ENCODE measurements around the gene HK2.

Gene HK2

GRCh38 chr2:74876081-74876886 is 42.4 kb downstream of the HK2 start:
- H3K4me3 ChIP-seq (ENCODE audit: low read length in 2 of 2), result no peak overlapping the region
- no peak overlapping the region for H4K91ac ChIP-seq (ENCODE audit: low read depth, low read length, poor library complexity)
- no peak overlapping the region for H3K27ac ChIP-seq (replicated peaks; ENCODE audit: low read length)
- no peak overlapping the region for H2BK5ac ChIP-seq (ENCODE audit: low read length)
- no peaks in the 10 kb centered on the region for H3K79me1 ChIP-seq (ENCODE audit: low read depth, low read length)
- no peak overlapping the region for H2BK15ac ChIP-seq (ENCODE audit: low read length)
- no peak overlapping the region for H2AK5ac ChIP-seq (ENCODE audit: low read depth, low read length)
- peaks cover 0 to 1% of the 10 kb centered on the region in 2 donors for H3K9me3 ChIP-seq (replicated peaks in 1 of 2; ENCODE audit: control insufficient read depth in 2 of 2, insufficient read depth in 1 of 2, low read depth in 1 of 2, low read length in 2 of 2)
- peaks cover 52 to 91% of the 10 kb centered on the region in 2 donors for H3K36me3 ChIP-seq (replicated peaks in 1 of 2; ENCODE audit: control insufficient read depth in 2 of 2, insufficient read depth in 2 of 2, low read length in 2 of 2)
- H2BK12ac ChIP-seq (ENCODE audit: low read length), result no peak overlapping the region
- H3K4ac ChIP-seq (ENCODE audit: low read length), result no peak overlapping the region
- no peak overlapping the region for H3K9ac ChIP-seq (ENCODE audit: low read depth, low read length, poor library complexity)
- WGBS, 2 donors (ENCODE audit: extremely low coverage in 2 of 2, insufficient read length in 2 of 2, insufficient replicate concordance in 1 of 2), result no CpG with 5 or more reads among the region's 13 CpGs
- peak; percentile 39 for DNase-seq (ENCODE audit: low spot score)
- H2BK120ac ChIP-seq (ENCODE audit: low read depth, low read length), result no peak overlapping the region
- peak overlapping the region; percentile 79 for H2AFZ ChIP-seq (ENCODE audit: low read length)
- H3K27me3 ChIP-seq (ENCODE audit: control insufficient read depth in 3 of 3, insufficient read depth in 3 of 3, low read depth in 1 of 3, low read length in 3 of 3), result no peaks in the 10 kb centered on the region
- H3K4me1 ChIP-seq (ENCODE audit: control insufficient read depth in 2 of 2, insufficient read depth in 1 of 2, low read depth in 1 of 2, low read length in 2 of 2), result no peaks in the 10 kb centered on the region
- H3K23ac ChIP-seq (ENCODE audit: low read depth, low read length, poor library complexity), result no peak overlapping the region
- no peak overlapping the region for H3K14ac ChIP-seq (ENCODE audit: low read length)
- no peak overlapping the region for H4K8ac ChIP-seq (ENCODE audit: low read depth, low read length)
- H3K4me2 ChIP-seq (ENCODE audit: insufficient read depth, low read length, poor library complexity, severe bottlenecking), result no peak overlapping the region
- H3K18ac ChIP-seq (ENCODE audit: low read length), result no peak overlapping the region

DNA sequence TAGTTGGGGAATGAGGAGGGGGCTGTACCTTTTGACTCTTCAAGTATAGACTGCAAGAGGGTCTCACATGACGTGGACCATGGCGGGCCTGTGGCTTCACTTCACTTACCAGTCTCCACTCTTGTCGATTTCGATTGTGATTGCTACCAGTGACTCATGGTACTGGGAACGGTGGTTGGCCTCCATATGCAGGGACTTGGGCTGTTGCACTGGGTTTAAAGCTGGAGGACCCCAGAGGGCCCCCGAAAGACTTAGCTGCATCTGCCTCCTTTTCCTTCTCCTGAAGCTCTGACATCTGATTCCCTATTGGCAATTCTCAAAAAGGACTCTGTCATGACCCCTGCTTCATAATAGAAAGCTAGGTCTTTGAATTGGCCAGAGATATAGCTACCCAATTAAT is 43.4 kb downstream of the HK2 start:
- Histone ChIP-seq H3K9me3 (replicated peaks in 1 of 2; ENCODE audit: control insufficient read depth in 2 of 2, insufficient read depth in 1 of 2, low read depth in 1 of 2, low read length in 2 of 2) (peaks cover 0 to 1% of the 10 kb centered on the region in 2 donors), H2BK120ac (ENCODE audit: low read depth, low read length) (no peak overlapping the region), H3K36me3 (replicated peaks in 1 of 2; ENCODE audit: control insufficient read depth in 2 of 2, insufficient read depth in 2 of 2, low read length in 2 of 2) (peaks cover 62 to 93% of the 10 kb centered on the region in 2 donors), H2BK5ac (ENCODE audit: low read length) (no peak overlapping the region), H3K27me3 (ENCODE audit: control insufficient read depth in 3 of 3, insufficient read depth in 3 of 3, low read depth in 1 of 3, low read length in 3 of 3) (no peaks in the 10 kb centered on the region), H2BK15ac (ENCODE audit: low read length) (no peak overlapping the region), H3K4me3 (ENCODE audit: low read length in 2 of 2) (no peak overlapping the region), H3K27ac (replicated peaks; ENCODE audit: low read length) (no peak overlapping the region), H2AFZ (ENCODE audit: low read length) (no peak overlapping the region), H4K91ac (ENCODE audit: low read depth, low read length, poor library complexity) (no peak overlapping the region), H3K14ac (ENCODE audit: low read length) (no peak overlapping the region), H3K18ac (ENCODE audit: low read length) (no peak overlapping the region), H3K4ac (ENCODE audit: low read length) (no peak overlapping the region), H3K9ac (ENCODE audit: low read depth, low read length, poor library complexity) (no peak overlapping the region), H4K8ac (ENCODE audit: low read depth, low read length) (no peak overlapping the region), H2BK12ac (ENCODE audit: low read length) (no peak overlapping the region), H3K23ac (ENCODE audit: low read depth, low read length, poor library complexity) (no peak overlapping the region), H3K4me2 (ENCODE audit: insufficient read depth, low read length, poor library complexity, severe bottlenecking) (no peak overlapping the region), H3K79me1 (ENCODE audit: low read depth, low read length) (no peaks in the 10 kb centered on the region), H3K4me1 (ENCODE audit: control insufficient read depth in 2 of 2, insufficient read depth in 1 of 2, low read depth in 1 of 2, low read length in 2 of 2) (no peaks in the 10 kb centered on the region), H2AK5ac (ENCODE audit: low read depth, low read length) (no peak overlapping the region)
- WGBS, 2 donors (ENCODE audit: extremely low coverage in 2 of 2, insufficient read length in 2 of 2, insufficient replicate concordance in 1 of 2), result no CpG with 5 or more reads among the region's 6 CpGs
- no peak for DNase-seq (ENCODE audit: low spot score)

GRCh38 chr2:74877781-74878433 is 44.0 kb downstream of the HK2 start:
- H3K4ac ChIP-seq (ENCODE audit: low read length), result no peak overlapping the region
- H3K36me3 ChIP-seq (replicated peaks in 1 of 2; ENCODE audit: control insufficient read depth in 2 of 2, insufficient read depth in 2 of 2, low read length in 2 of 2), result peaks cover 66 to 93% of the 10 kb centered on the region in 2 donors
- H4K91ac ChIP-seq (ENCODE audit: low read depth, low read length, poor library complexity), result no peak overlapping the region
- no peak overlapping the region for H2BK12ac ChIP-seq (ENCODE audit: low read length)
- H2BK120ac ChIP-seq (ENCODE audit: low read depth, low read length), result no peak overlapping the region
- H2BK15ac ChIP-seq (ENCODE audit: low read length), result no peak overlapping the region
- no peaks in the 10 kb centered on the region for H3K79me1 ChIP-seq (ENCODE audit: low read depth, low read length)
- H3K23ac ChIP-seq (ENCODE audit: low read depth, low read length, poor library complexity), result no peak overlapping the region
- H3K9me3 ChIP-seq (replicated peaks in 1 of 2; ENCODE audit: control insufficient read depth in 2 of 2, insufficient read depth in 1 of 2, low read depth in 1 of 2, low read length in 2 of 2), result peaks cover 0 to 1% of the 10 kb centered on the region in 2 donors
- H3K4me3 ChIP-seq (ENCODE audit: low read length in 2 of 2), result no peak overlapping the region
- no peak overlapping the region for H2BK5ac ChIP-seq (ENCODE audit: low read length)
- H2AK5ac ChIP-seq (ENCODE audit: low read depth, low read length), result no peak overlapping the region
- no peak overlapping the region for H3K9ac ChIP-seq (ENCODE audit: low read depth, low read length, poor library complexity)
- H2AFZ ChIP-seq (ENCODE audit: low read length), result no peak overlapping the region
- no peak overlapping the region for H3K18ac ChIP-seq (ENCODE audit: low read length)
- no peak for DNase-seq (ENCODE audit: low spot score)
- H3K4me1 ChIP-seq (ENCODE audit: control insufficient read depth in 2 of 2, insufficient read depth in 1 of 2, low read depth in 1 of 2, low read length in 2 of 2), result no peaks in the 10 kb centered on the region
- WGBS, 2 donors (ENCODE audit: extremely low coverage in 2 of 2, insufficient read length in 2 of 2, insufficient replicate concordance in 1 of 2), result no CpG with 5 or more reads among the region's 4 CpGs
- H3K14ac ChIP-seq (ENCODE audit: low read length), result no peak overlapping the region
- no peak overlapping the region for H3K4me2 ChIP-seq (ENCODE audit: insufficient read depth, low read length, poor library complexity, severe bottlenecking)
- H3K27ac ChIP-seq (replicated peaks; ENCODE audit: low read length), result no peak overlapping the region
- no peaks in the 10 kb centered on the region for H3K27me3 ChIP-seq (ENCODE audit: control insufficient read depth in 3 of 3, insufficient read depth in 3 of 3, low read depth in 1 of 3, low read length in 3 of 3)
- H4K8ac ChIP-seq (ENCODE audit: low read depth, low read length), result no peak overlapping the region

GRCh38 chr2:74878551-74878950 is 44.6 kb downstream of the HK2 start:
- H2BK120ac ChIP-seq (ENCODE audit: low read depth, low read length), result no peak overlapping the region
- peaks cover 0 to 1% of the 10 kb centered on the region in 2 donors for H3K9me3 ChIP-seq (replicated peaks in 1 of 2; ENCODE audit: control insufficient read depth in 2 of 2, insufficient read depth in 1 of 2, low read depth in 1 of 2, low read length in 2 of 2)
- no peak overlapping the region for H3K4me2 ChIP-seq (ENCODE audit: insufficient read depth, low read length, poor library complexity, severe bottlenecking)
- no peak overlapping the region for H3K18ac ChIP-seq (ENCODE audit: low read length)
- no peak overlapping the region for H3K23ac ChIP-seq (ENCODE audit: low read depth, low read length, poor library complexity)
- no CpG with 5 or more reads among the region's 20 CpGs for WGBS, 2 donors (ENCODE audit: extremely low coverage in 2 of 2, insufficient read length in 2 of 2, insufficient replicate concordance in 1 of 2)
- no peaks in the 10 kb centered on the region for H3K4me1 ChIP-seq (ENCODE audit: control insufficient read depth in 2 of 2, insufficient read depth in 1 of 2, low read depth in 1 of 2, low read length in 2 of 2)
- no peak overlapping the region for H2AFZ ChIP-seq (ENCODE audit: low read length)
- no peak overlapping the region for H2BK12ac ChIP-seq (ENCODE audit: low read length)
- H3K4ac ChIP-seq (ENCODE audit: low read length), result no peak overlapping the region
- H3K36me3 ChIP-seq (replicated peaks in 1 of 2; ENCODE audit: control insufficient read depth in 2 of 2, insufficient read depth in 2 of 2, low read length in 2 of 2), result peaks cover 70 to 93% of the 10 kb centered on the region in 2 donors
- no peak overlapping the region for H3K27ac ChIP-seq (replicated peaks; ENCODE audit: low read length)
- H3K9ac ChIP-seq (ENCODE audit: low read depth, low read length, poor library complexity), result no peak overlapping the region
- H3K27me3 ChIP-seq (ENCODE audit: control insufficient read depth in 3 of 3, insufficient read depth in 3 of 3, low read depth in 1 of 3, low read length in 3 of 3), result no peaks in the 10 kb centered on the region
- H2BK5ac ChIP-seq (ENCODE audit: low read length), result no peak overlapping the region
- DNase-seq (ENCODE audit: low spot score), result no peak
- no peaks in the 10 kb centered on the region for H3K79me1 ChIP-seq (ENCODE audit: low read depth, low read length)
- no peak overlapping the region for H4K91ac ChIP-seq (ENCODE audit: low read depth, low read length, poor library complexity)
- H3K4me3 ChIP-seq (ENCODE audit: low read length in 2 of 2), result no peak overlapping the region
- H4K8ac ChIP-seq (ENCODE audit: low read depth, low read length), result no peak overlapping the region
- no peak overlapping the region for H2AK5ac ChIP-seq (ENCODE audit: low read depth, low read length)
- no peak overlapping the region for H3K14ac ChIP-seq (ENCODE audit: low read length)
- no peak overlapping the region for H2BK15ac ChIP-seq (ENCODE audit: low read length)
